Vagina (tissue), 2 donors: ENCODE measurements around the gene EDDM3A.

Source experiments
- POLR2A ChIP-seq, 2 donors: fragments of 450-650 bp; IDR thresholded peaks; one replicate each; pipeline ENCODE4 v1.6.1; 2017; ENCODE audit warnings: antibody characterized with exemption in 2 of 2, mild to moderate bottlenecking in 2 of 2, moderate library complexity in 2 of 2
- TF ChIP-seq, protein P1 (sequence below), 3 experiments: fragments of 450-650 bp in 2 of 3; fragments of 200-600 bp in 1 of 3; sonication (generic) in 1 of 3; IDR thresholded peaks; one replicate each; pipeline ENCODE4 v1.5.1; 2017 to 2019; ENCODE audit warnings: antibody characterized with exemption in 3 of 3, mild to moderate bottlenecking in 2 of 3, moderate library complexity in 2 of 3

DNA sequence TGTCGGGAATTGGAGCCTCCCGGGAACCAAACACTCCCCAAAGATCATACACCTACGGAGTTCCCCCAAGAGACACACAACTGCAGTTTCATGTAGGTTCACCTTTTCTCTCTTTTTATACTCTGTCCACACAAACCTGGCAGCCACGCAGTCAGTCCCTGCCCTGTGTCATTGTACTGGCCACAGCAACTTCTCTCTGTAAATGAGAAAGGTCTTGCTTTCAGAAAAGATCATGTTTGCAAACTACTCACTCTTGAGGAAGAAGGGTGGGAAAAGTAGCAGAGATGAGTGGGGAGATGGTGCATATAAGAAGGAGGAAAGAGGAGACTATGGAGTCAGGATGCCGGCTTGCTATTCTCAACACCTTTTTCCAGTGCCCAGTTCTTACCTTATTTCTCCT is 46.8 kb upstream of the EDDM3A start:
- TF ChIP-seq, protein P1, sequence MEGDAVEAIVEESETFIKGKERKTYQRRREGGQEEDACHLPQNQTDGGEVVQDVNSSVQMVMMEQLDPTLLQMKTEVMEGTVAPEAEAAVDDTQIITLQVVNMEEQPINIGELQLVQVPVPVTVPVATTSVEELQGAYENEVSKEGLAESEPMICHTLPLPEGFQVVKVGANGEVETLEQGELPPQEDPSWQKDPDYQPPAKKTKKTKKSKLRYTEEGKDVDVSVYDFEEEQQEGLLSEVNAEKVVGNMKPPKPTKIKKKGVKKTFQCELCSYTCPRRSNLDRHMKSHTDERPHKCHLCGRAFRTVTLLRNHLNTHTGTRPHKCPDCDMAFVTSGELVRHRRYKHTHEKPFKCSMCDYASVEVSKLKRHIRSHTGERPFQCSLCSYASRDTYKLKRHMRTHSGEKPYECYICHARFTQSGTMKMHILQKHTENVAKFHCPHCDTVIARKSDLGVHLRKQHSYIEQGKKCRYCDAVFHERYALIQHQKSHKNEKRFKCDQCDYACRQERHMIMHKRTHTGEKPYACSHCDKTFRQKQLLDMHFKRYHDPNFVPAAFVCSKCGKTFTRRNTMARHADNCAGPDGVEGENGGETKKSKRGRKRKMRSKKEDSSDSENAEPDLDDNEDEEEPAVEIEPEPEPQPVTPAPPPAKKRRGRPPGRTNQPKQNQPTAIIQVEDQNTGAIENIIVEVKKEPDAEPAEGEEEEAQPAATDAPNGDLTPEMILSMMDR (IDR thresholded peaks at IDR 0.05): no peak
- no peak for TF ChIP-seq POLR2A (IDR thresholded peaks at IDR 0.05)
